OCI-LY3 (cell line): ENCODE results near the gene CAPS2.
A peak's percentile ranks its signal among the peaks of the same experiment; 100 is the strongest.

ENCODE experiments used
- H2AFZ ChIP-seq: fragments of 200-600, 300-600 bp; shearing (Covaris generic); 2 replicates; pipeline ENCODE4 v1.6.0; 2014; ENCODE audit warnings: antibody characterized with exemption, low read depth, low read length
- H3K27ac ChIP-seq: fragments of 200-600, 300-600 bp; sonication (generic); 2 replicates; pipeline ENCODE4 v1.5.1; 2014; ENCODE audit warnings: mild to moderate bottlenecking, low read length, moderate library complexity, mixed read lengths
- H3K27me3 ChIP-seq: fragments of 200-600, 300-600 bp; sonication (generic); 2 replicates; pipeline ENCODE4 v1.6.1; 2014; ENCODE audit warnings: low read depth, low read length, mixed read lengths
- H3K36me3 ChIP-seq: fragments of 200-600, 300-600 bp; sonication (generic); replicated peaks from 2 replicates; pipeline ENCODE3; 2014; ENCODE audit warnings: low read depth, low read length, mixed read lengths
- H3K4me1 ChIP-seq: fragments of 300-600, 200-600 bp; sonication (generic); 2 replicates; pipeline ENCODE4 v1.6.1; 2014; ENCODE audit warnings: low read length, mixed read lengths
- H3K4me2 ChIP-seq: fragments of 200-600, 300-600 bp; sonication (generic); 2 replicates; pipeline ENCODE4 v1.6.1; 2014; ENCODE audit warnings: low read length, mixed read lengths
- H3K4me3 ChIP-seq: fragments of 300-600, 200-600 bp; sonication (generic); 2 replicates; pipeline ENCODE4 v1.5.1; 2014; ENCODE audit warnings: antibody characterized with exemption, mild to moderate bottlenecking, low read length, moderate library complexity
- H3K79me2 ChIP-seq: fragments of 300-600, 200-600 bp; shearing (Covaris generic); 2 replicates; pipeline ENCODE4 v1.6.1; 2014; ENCODE audit warnings: mild to moderate bottlenecking, low read length, mixed read lengths
- H3K9ac ChIP-seq: fragments of 300-600, 200-600 bp; shearing (Covaris generic); 2 replicates; pipeline ENCODE4 v1.6.0; 2014; ENCODE audit warnings: mild to moderate bottlenecking, low read length, moderate library complexity
- H3K9me3 ChIP-seq: fragments of 200-600, 300-600 bp; shearing (Covaris generic); 2 replicates; pipeline ENCODE4 v1.6.1; 2014; ENCODE audit warnings: low read length, mixed read lengths; ENCODE audit not compliant: insufficient read depth
- H4K20me1 ChIP-seq: fragments of 200-600, 300-600 bp; sonication (generic); 2 replicates; pipeline ENCODE4 v1.6.1; 2016; ENCODE audit warnings: low read length, mixed read lengths; ENCODE audit not compliant: insufficient read depth
- CTCF ChIP-seq: fragments of 200-600, 300-600 bp; sonication (generic); IDR thresholded peaks from 2 replicates; pipeline ENCODE4 v1.5.1; 2014; ENCODE audit warnings: antibody characterized with exemption, low read length, low read depth
- EZH2phosphoT487 ChIP-seq: fragments of 200-600 bp; shearing (Covaris generic); IDR thresholded peaks from 2 replicates; pipeline ENCODE4 v1.6.1; 2018; ENCODE audit warnings: antibody characterized with exemption, mixed run types, low read depth

Gene CAPS2

DNA sequence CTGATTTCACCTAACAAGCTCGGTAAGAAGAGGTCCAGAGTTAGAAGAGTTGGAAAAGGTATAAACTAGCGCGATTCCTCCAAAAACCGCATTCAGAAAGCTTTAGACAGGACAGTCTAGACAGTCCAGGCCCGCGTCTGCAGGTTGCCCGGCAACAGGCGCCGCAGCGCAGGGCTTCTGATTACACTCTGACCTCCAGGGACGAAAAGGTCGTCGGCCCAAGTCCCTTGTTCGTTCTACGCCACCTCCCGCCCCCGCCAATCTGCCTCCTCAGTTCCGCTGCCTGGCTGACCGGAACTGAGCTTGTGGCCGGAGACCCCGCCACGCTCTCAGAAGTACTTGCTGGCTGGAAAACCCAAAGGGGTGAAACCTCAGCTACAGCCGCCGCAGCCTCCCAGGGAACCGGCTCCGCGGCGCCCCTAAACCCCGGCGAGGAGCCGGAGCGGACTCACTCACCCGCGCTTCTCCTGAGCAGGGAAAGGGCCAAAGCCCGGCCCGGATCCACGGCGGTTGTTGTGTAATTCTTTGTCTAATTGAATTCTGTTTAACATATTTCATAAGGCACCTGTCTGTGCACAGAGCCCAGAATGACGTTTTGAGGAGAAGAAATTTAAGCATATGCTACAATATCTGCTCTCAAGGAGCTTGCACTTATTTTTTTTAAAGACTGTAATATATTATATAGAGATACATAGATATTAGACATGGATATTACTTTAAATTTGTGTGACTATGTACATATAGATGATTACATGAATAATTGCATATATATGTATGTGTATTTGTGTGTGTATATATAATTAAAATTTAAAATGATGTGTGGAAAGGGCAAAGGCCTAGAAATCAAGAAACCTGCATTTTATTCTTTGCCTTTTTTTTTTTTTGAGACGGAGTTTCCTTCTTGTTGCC is at the start of gene CAPS2:
TSS of gene CAPS2 (minus strand) at position 407 of the 909 bp plus-strand sequence. CDS start 3,826 bp downstream, outside the sequence.
- 0 out of 2 replicates have a peak within 1 kb of the TSS, but pooled peaks have one; percentile 11 for H3K27ac ChIP-seq
- peak within 1 kb of the TSS; percentile 69 for H2AFZ ChIP-seq
- H3K79me2 ChIP-seq, result no peaks in the 10 kb centered on the region
- peak within 1 kb of the TSS; percentile 85 for H3K4me3 ChIP-seq
- peak within 1 kb of the TSS; percentile 58 for H3K9ac ChIP-seq
- H3K4me2 ChIP-seq, result peak within 1 kb of the TSS; percentile 89
- H3K9me3 ChIP-seq, result no peaks in the 10 kb centered on the region
- H4K20me1 ChIP-seq, result no peaks in the 10 kb centered on the region
- no peaks in the 10 kb centered on the region for H3K36me3 ChIP-seq
- no peak for TF ChIP-seq EZH2phosphoT487
- no peaks in the 10 kb centered on the region for H3K27me3 ChIP-seq
- peaks cover 17% of the 10 kb centered on the region for H3K4me1 ChIP-seq

DNA sequence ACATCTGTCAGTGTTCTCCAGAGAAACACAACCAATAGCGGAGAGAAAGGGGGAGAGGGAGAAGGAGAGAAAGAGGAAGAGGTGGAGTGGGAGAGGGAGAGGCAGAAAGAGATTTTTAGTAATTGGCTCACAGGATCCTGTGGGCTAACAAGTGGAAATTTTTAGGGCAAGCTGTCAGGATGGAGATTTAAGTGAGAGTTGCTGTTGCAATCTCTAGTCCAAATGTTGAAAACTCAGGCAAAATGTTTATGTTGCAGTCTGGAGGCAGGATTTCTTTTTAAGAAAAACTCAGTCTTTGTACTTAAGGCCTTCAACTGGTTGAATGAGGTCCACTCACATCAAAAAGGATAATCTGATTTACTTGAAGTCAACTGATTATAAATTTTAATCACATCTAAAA is 48.2 kb upstream of the CAPS2 start:
- H2AFZ ChIP-seq, result no peak overlapping the region
- no peak overlapping the region for H3K4me3 ChIP-seq
- no peaks in the 10 kb centered on the region for H3K79me2 ChIP-seq
- H3K36me3 ChIP-seq, result no peaks in the 10 kb centered on the region
- no peaks in the 10 kb centered on the region for H4K20me1 ChIP-seq
- H3K4me2 ChIP-seq, result no peak overlapping the region
- H3K4me1 ChIP-seq, result no peaks in the 10 kb centered on the region
- no peaks in the 10 kb centered on the region for H3K9me3 ChIP-seq
- no peak for TF ChIP-seq EZH2phosphoT487
- no peak for TF ChIP-seq CTCF
- no peak overlapping the region for H3K27ac ChIP-seq
- H3K27me3 ChIP-seq, result no peaks in the 10 kb centered on the region
- H3K9ac ChIP-seq, result no peak overlapping the region

DNA sequence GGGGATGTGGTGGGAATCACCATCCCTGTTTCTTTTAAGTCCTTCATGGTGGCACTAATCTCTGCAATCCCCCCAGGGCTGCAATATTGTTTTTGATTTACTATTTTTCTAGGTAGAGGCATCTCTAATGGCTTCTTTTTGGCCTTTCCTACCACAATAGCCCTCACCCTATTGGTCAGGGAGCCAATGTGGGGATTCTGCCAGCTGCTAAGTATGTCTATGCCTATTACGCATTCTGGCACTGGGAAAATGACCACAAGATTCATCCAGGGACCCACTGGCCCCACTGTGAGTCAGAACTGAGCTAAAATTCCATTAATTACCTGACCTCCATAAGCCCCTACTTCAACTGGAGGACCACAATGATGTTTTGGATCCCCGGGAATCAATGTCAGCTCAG is 44.8 kb upstream of the CAPS2 start:
- H3K4me1 ChIP-seq, result no peaks in the 10 kb centered on the region
- no peak overlapping the region for H3K4me3 ChIP-seq
- H3K27ac ChIP-seq, result no peak overlapping the region
- H3K36me3 ChIP-seq, result no peaks in the 10 kb centered on the region
- no peak overlapping the region for H3K9ac ChIP-seq
- TF ChIP-seq EZH2phosphoT487 (no peak), CTCF (no peak)
- no peaks in the 10 kb centered on the region for H3K27me3 ChIP-seq
- no peak overlapping the region for H3K4me2 ChIP-seq
- H3K79me2 ChIP-seq, result no peaks in the 10 kb centered on the region
- H3K9me3 ChIP-seq, result no peaks in the 10 kb centered on the region
- H2AFZ ChIP-seq, result no peak overlapping the region
- no peaks in the 10 kb centered on the region for H4K20me1 ChIP-seq

- no peak overlapping the region for H2AFZ ChIP-seq
These were observed 36.5 kb upstream of the CAPS2 start for GRCh38 chr12:75366629-75367028.

More at GRCh38 chr12:75366629-75367028, 36.5 kb upstream of the CAPS2 start:
- no peak overlapping the region for H3K4me3 ChIP-seq
- H3K79me2 ChIP-seq, result no peaks in the 10 kb centered on the region
- no peaks in the 10 kb centered on the region for H3K27me3 ChIP-seq
- 0 out of 2 replicates have a peak overlapping the region, but pooled peaks have one; percentile 10 for H3K4me2 ChIP-seq
- peaks cover 4% of the 10 kb centered on the region; the same call in 1 of the 2 replicates for H3K4me1 ChIP-seq
- TF ChIP-seq CTCF, result no peak
- TF ChIP-seq EZH2phosphoT487, result no peak
- H3K9ac ChIP-seq, result no peak overlapping the region
- no peak overlapping the region for H3K27ac ChIP-seq
- no peaks in the 10 kb centered on the region for H4K20me1 ChIP-seq
- no peaks in the 10 kb centered on the region for H3K9me3 ChIP-seq
- no peaks in the 10 kb centered on the region for H3K36me3 ChIP-seq
